H9 (cell line): ENCODE measurements around the gene CNGB1. TPM values are rescaled to one million over a fixed set of nuclear protein-coding genes. Genes with fewer than 3 reads are reported as not detected.

Source experiments
- DNase-seq: peaks from one replicate; pipeline ENCODE4 v3.0.0-alpha.2; 2017
- H2AFZ ChIP-seq: one replicate; pipeline ENCODE4 v1.6.1; 2013; ENCODE audit warnings: mild to moderate bottlenecking, low read length, control low read depth, moderate library complexity
- H2AK5ac ChIP-seq: 2 replicates; pipeline ENCODE4 v1.6.1; 2013; ENCODE audit warnings: low read length, control low read depth, mixed read lengths; ENCODE audit not compliant: insufficient read length
- H2BK120ac ChIP-seq: one replicate; pipeline ENCODE4 v1.6.1; 2013; ENCODE audit warnings: low read depth, mild to moderate bottlenecking, low read length, control low read depth, inconsistent platforms; ENCODE audit not compliant: poor library complexity, severe bottlenecking
- H2BK12ac ChIP-seq: 2 replicates; pipeline ENCODE4 v1.6.1; 2013; ENCODE audit warnings: low read length, control low read depth, mixed read lengths, low read depth; ENCODE audit not compliant: insufficient read length
- H2BK15ac ChIP-seq: 2 replicates; pipeline ENCODE4 v1.6.1; 2013; ENCODE audit warnings: low read depth, low read length, control low read depth
- H2BK20ac ChIP-seq: one replicate; pipeline ENCODE4 v1.6.1; 2013; ENCODE audit warnings: low read depth, mild to moderate bottlenecking, low read length, control low read depth, inconsistent platforms; ENCODE audit not compliant: poor library complexity, severe bottlenecking
- H2BK5ac ChIP-seq: 2 replicates; pipeline ENCODE4 v1.6.1; 2013; ENCODE audit warnings: low read length, control low read depth, mixed read lengths; ENCODE audit not compliant: insufficient read length
- H3K14ac ChIP-seq: 2 replicates; pipeline ENCODE4 v1.6.1; 2013; ENCODE audit warnings: low read length, control low read depth; ENCODE audit not compliant: insufficient read depth
- H3K18ac ChIP-seq: 2 replicates; pipeline ENCODE4 v1.6.1; 2013; ENCODE audit warnings: low read depth, mild to moderate bottlenecking, mixed read lengths, low read length, control low read depth; ENCODE audit not compliant: insufficient read length
- H3K23ac ChIP-seq: 2 replicates; pipeline ENCODE4 v1.6.1; 2013; ENCODE audit warnings: low read length, control low read depth, mixed read lengths, low read depth; ENCODE audit not compliant: insufficient read length
- H3K23me2 ChIP-seq: 2 replicates; pipeline ENCODE4 v1.6.1; 2013; ENCODE audit warnings: low read depth, mild to moderate bottlenecking, mixed read lengths, low read length, control low read depth; ENCODE audit not compliant: insufficient read length, poor library complexity, severe bottlenecking
- H3K27ac ChIP-seq: 2 replicates; pipeline ENCODE4 v1.5.1; 2013; ENCODE audit warnings: low read length, control low read depth, mixed read lengths, low read depth; ENCODE audit not compliant: insufficient read length
- H3K27me3 ChIP-seq: 2 replicates; pipeline ENCODE4 v1.6.1; 2013; ENCODE audit warnings: low read length, control low read depth, inconsistent platforms; ENCODE audit not compliant: insufficient read depth
- H3K4ac ChIP-seq: 2 replicates; pipeline ENCODE4 v1.6.1; 2013; ENCODE audit warnings: low read depth, mild to moderate bottlenecking, control low read depth, inconsistent platforms, low read length, moderate library complexity
- H3K4me1 ChIP-seq: 2 replicates; pipeline ENCODE4 v1.6.1; 2013; ENCODE audit warnings: low read length, control low read depth, inconsistent platforms; ENCODE audit not compliant: insufficient read depth
- H3K4me2 ChIP-seq: 2 replicates; pipeline ENCODE4 v1.6.1; 2013; ENCODE audit warnings: low read length, control low read depth, mixed read lengths; ENCODE audit not compliant: insufficient read length, insufficient read depth
- H3K56ac ChIP-seq: 2 replicates; pipeline ENCODE4 v1.6.1; 2013; ENCODE audit warnings: low read depth, mild to moderate bottlenecking, mixed read lengths, low read length, control low read depth; ENCODE audit not compliant: insufficient read length
- H3K79me1 ChIP-seq: 2 replicates; pipeline ENCODE4 v1.6.1; 2013; ENCODE audit warnings: low read depth, mild to moderate bottlenecking, moderate library complexity, low read length, control low read depth, inconsistent platforms; ENCODE audit not compliant: insufficient read depth, poor library complexity, severe bottlenecking
- H3K79me2 ChIP-seq: 2 replicates; pipeline ENCODE4 v1.6.1; 2013; ENCODE audit warnings: low read length, control low read depth, inconsistent platforms; ENCODE audit not compliant: insufficient read depth
- H3K9ac ChIP-seq: 2 replicates; pipeline ENCODE4 v1.6.1; 2013; ENCODE audit warnings: low read length, control low read depth, mixed read lengths; ENCODE audit not compliant: insufficient read length; ENCODE audit errors: extremely low read depth
- H3K9me3 ChIP-seq: one replicate; pipeline ENCODE4 v1.6.1; 2013; ENCODE audit warnings: low read depth, low read length, inconsistent platforms; ENCODE audit not compliant: control insufficient read depth
- H3T11ph ChIP-seq: one replicate; pipeline ENCODE4 v1.6.1; 2013; ENCODE audit warnings: mild to moderate bottlenecking, low read length, control low read depth, inconsistent platforms
- H4K20me1 ChIP-seq: one replicate; pipeline ENCODE4 v1.6.1; 2013; ENCODE audit not compliant: control insufficient read depth, insufficient read length, insufficient read depth
- H4K5ac ChIP-seq: 2 replicates; pipeline ENCODE4 v1.6.1; 2013; ENCODE audit warnings: low read depth, mild to moderate bottlenecking, mixed read lengths, low read length, control low read depth; ENCODE audit not compliant: insufficient read length
- H4K8ac ChIP-seq: replicated peaks from 2 replicates; pipeline ENCODE4 v1.6.1; 2013; ENCODE audit warnings: low read length, control low read depth, mixed read lengths, low read depth; ENCODE audit not compliant: insufficient read length
- H4K91ac ChIP-seq: 2 replicates; pipeline ENCODE4 v1.6.1; 2013; ENCODE audit warnings: low read depth, mild to moderate bottlenecking, moderate library complexity, mixed read lengths, low read length, control low read depth; ENCODE audit not compliant: insufficient read length
- H3K27ac Mint-ChIP-seq, 3 experiments: 2 replicates in 2 of 3; 3 replicates in 1 of 3; pipeline ENCODE4 v1.8.0; 2020 to 2021; ENCODE audit warnings: mixed read lengths in 3 of 3, mild to moderate bottlenecking in 1 of 3, moderate library complexity in 1 of 3
- H3K27me3 Mint-ChIP-seq: 2 replicates; pipeline ENCODE4 v1.8.0; 2021; ENCODE audit warnings: low read depth, mild to moderate bottlenecking, moderate library complexity, mixed read lengths
- H3K36me3 Mint-ChIP-seq, 3 experiments: 2 replicates in 2 of 3; 3 replicates in 1 of 3; pipeline ENCODE4 v1.8.0; 2020 to 2021; ENCODE audit warnings: low read depth in 3 of 3, mixed read lengths in 3 of 3; ENCODE audit not compliant: insufficient read depth in 1 of 3
- H3K4me1 Mint-ChIP-seq, 2 experiments: 2 replicates each; pipeline ENCODE4 v1.8.0; 2020; ENCODE audit warnings: mixed read lengths in 2 of 2
- H3K4me3 Mint-ChIP-seq, 2 experiments: 2 replicates in 1 of 2; 3 replicates in 1 of 2; pipeline ENCODE4 v1.8.0; 2020 to 2021; ENCODE audit warnings: mild to moderate bottlenecking in 2 of 2, mixed read lengths in 2 of 2, moderate library complexity in 1 of 2
- H3K9me3 Mint-ChIP-seq, 2 experiments: 2 replicates in 1 of 2; 3 replicates in 1 of 2; pipeline ENCODE4 v1.8.0; 2020; ENCODE audit warnings: mild to moderate bottlenecking in 2 of 2, mixed read lengths in 2 of 2, moderate library complexity in 1 of 2
- CTCF ChIP-seq: fragments of 200-600 bp; sonication (generic); conservative IDR thresholded peaks from 3 replicates; pipeline ENCODE4 v1.8.0; 2021; ENCODE audit warnings: antibody characterized with exemption, mild to moderate bottlenecking
- WGBS: extraction: QIAGEN DNeasy Blood & Tissue Kit; methylation state at CpG from one replicate; pipeline ENCODE4 v1.1.7; 2013; ENCODE audit warnings: missing lambda C conversion rate, low lambda C conversion rate, mixed read lengths; ENCODE audit not compliant: insufficient read length; ENCODE audit errors: extremely low coverage; 5-methylcytosine and 5-hydroxymethylcytosine counted together
- total RNA-seq: library from RNA; stranded (reverse); gene quantifications from 2 replicates; pipeline ENCODE4 v1.2.1, GENCODE V29; 2021

Gene CNGB1
- total RNA-seq, 1 experiment from 2014 or later, result not detected

GRCh38 chr16:57889522-57889921 is 81.4 kb downstream of the CNGB1 start:
- H3K9me3 Mint-ChIP-seq, result no peaks in the 10 kb centered on the region
- no peaks in the 10 kb centered on the region for H3K36me3 Mint-ChIP-seq
- H3K18ac ChIP-seq, result no peak overlapping the region
- peaks cover 18 to 33% of the 10 kb centered on the region in 2 experiments for H3K4me1 Mint-ChIP-seq
- no peak overlapping the region for H2BK5ac ChIP-seq
- H4K20me1 ChIP-seq, result no peaks in the 10 kb centered on the region
- no peak for TF ChIP-seq CTCF
- no peak overlapping the region for H3K4me3 Mint-ChIP-seq
- H3K4me2 ChIP-seq, result no peak overlapping the region
- H2BK15ac ChIP-seq, result no peak overlapping the region
- H2BK12ac ChIP-seq, result no peak overlapping the region
- H3K79me2 ChIP-seq, result no peaks in the 10 kb centered on the region
- no peak overlapping the region for H3K56ac ChIP-seq
- no peaks in the 10 kb centered on the region for H3K79me1 ChIP-seq
- no peaks in the 10 kb centered on the region for H3K27me3 ChIP-seq
- no peaks in the 10 kb centered on the region for H3K23me2 ChIP-seq
- H3K4me1 ChIP-seq, result peaks cover 3% of the 10 kb centered on the region; the same call in 1 of the 2 replicates
- no peak overlapping the region for H3T11ph ChIP-seq
- WGBS, result no CpG with 5 or more reads among the region's 4 CpGs
- H2AK5ac ChIP-seq, result no peak overlapping the region
- peaks cover 10% of the 10 kb centered on the region for H3K27me3 Mint-ChIP-seq
- no peak overlapping the region for H3K9ac ChIP-seq
- no peak overlapping the region for H4K8ac ChIP-seq
- no peak overlapping the region for H4K5ac ChIP-seq
- no peak overlapping the region for H2AFZ ChIP-seq
- H4K91ac ChIP-seq, result no peak overlapping the region
- no peak overlapping the region for H2BK20ac ChIP-seq
- H2BK120ac ChIP-seq, result no peak overlapping the region
- no peak overlapping the region for H3K4ac ChIP-seq
- H3K23ac ChIP-seq, result no peak overlapping the region
- H3K14ac ChIP-seq, result no peak overlapping the region
- no peak overlapping the region for H3K27ac ChIP-seq
- DNase-seq, result no peak
- H3K9me3 ChIP-seq, result no peaks in the 10 kb centered on the region
- H3K27ac Mint-ChIP-seq, result no peak overlapping the region
